Inferior parietal cortex (tissue), 1 donor: ENCODE results near the gene TXLNG.

ENCODE experiments used
- DNase-seq: peaks from one replicate; pipeline ENCODE4 v3.0.0-alpha.2; 2016; ENCODE audit errors: extremely low spot score

The TXLNG gene

DNA sequence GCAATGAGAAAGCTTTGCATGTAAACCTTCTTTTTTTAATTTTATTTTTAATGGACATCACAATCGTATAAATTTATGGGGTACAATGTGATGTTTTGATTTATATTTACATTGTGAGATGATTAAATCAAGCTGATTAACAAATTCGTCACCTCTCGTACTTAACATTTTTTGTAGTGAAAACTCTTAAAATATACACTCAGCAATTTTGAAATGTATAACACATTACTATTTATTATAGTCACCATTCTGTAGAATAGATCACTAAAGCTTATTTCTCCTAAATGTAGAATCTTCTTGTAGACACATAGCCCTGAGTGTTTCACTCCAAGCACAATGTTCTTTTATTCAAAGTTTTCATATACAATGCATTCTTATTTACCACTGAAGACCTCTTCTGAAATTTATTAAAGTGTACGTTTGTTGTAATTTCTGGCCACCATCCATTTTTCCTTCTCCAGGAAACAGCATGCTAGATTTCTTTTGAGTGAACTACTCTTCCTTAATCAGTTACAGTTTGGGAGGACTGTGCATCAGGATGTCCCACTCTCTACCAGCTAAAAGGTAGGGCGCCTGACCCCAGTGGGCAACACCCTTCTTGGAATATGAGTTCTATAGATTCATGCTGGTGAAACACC is 88.3 kb downstream of the TXLNG start:
- no peak for DNase-seq

DNA sequence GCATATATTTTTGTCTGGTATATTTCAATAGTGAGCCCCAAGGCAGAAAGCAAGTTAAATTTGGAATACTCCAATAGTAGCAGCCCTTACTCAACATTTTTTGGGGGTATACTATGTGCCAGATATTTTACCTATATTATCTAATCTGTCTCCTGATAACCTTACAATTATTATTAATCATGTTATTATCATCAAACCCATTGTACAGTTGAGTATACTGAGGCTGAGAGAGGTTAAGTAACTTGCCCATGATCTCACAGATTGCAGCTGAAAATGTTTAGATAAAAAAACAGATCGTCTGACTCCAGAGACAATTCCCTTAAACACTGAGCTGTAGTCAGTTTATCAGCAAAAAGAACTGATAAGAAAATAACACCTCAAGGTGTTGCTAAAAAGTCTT is 90.4 kb downstream of the TXLNG start:
- DNase-seq: no peak

DNA sequence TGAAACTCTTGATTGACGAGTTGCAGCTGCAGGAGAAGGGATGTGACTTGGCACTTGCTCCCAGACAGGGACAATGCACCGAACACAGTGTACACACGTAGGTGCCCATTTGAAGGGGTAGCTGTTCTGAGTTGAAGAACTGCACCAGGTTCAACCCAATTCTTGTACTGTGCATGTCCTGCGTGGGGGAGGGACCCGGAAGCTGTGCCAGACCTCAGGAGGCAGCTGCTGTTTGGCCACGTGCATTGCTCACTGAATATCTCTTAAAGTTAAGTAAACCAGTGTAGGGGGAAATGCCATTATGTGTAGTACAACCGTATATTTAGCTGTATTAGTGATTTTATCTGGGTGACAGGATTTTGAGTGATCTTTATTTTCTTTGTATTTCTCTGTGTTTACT is 95.9 kb downstream of the TXLNG start:
- DNase-seq: peak; percentile 9

DNA sequence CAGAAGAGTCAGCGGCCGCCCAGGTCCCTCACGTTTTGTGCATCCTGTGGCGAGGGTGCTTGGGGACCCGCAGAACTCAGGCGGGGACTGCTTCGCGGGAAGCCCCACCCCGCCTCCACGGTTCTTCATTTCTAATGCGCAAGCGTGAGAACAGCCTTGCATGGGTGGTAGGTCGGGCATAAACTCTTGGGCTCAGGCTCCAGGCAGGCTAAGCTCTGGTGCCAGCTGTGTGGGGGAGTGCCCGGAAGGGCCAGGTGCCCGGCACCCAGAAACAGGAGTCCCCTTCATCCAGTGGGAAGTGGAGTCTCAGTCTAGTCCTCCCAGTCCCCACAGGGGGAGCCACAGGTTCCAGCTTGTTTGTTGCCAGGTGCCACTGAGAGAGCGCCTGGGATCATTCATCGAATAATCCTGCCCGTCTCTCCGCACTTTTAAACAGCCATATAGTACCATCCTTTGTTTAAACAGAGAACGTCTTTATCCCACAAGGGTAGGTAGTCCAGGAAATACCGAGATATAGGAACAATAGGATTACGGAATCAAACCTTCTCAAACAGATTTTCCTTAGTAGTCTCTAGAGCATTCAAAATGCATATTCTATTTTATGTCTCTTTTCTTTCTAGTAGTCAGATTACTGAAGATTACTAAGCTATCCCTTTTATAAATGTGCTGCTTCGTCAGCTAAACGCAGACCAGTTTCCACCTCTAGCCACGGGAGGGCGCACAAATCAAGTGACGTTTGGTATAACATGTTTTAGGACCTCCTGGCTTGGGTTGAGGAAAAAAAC is 96.6 kb downstream of the TXLNG start:
- DNase-seq: peak; percentile 75

DNA sequence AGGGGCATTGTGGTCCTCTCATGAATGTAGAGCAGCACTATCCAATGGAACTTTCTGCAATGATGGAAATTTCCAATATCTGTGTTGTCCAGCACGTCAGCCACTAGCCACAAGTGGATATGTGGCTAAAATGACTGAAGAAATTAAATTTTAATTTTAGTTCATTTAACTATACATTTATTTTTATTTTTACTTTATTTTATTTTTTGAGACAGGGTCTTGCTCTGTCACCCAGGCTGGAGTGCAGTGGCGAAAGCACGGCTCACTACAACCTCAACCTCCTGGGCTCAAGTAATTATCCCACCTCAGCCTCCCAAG is 97.2 kb downstream of the TXLNG start:
- DNase-seq: no peak

DNA sequence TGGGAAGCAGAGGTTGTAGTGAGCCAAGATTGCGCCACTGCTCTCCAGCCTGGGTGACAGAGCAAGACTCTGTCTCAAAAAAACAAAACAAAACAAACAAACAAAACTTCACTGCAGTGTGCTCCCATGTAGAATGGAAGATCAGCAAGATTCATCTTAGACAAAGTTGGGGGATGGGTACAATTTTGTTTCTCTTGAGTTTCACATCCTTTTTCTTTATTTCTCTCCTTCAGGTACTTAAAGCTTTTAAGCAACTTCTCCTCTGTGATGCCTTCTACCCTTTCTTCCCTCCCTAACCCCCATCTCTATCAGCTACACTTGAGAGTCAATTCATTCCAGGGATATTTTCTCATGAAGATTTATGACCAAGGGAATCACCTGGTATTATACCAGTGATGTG is 99.4 kb downstream of the TXLNG start:
- no peak for DNase-seq

DNA sequence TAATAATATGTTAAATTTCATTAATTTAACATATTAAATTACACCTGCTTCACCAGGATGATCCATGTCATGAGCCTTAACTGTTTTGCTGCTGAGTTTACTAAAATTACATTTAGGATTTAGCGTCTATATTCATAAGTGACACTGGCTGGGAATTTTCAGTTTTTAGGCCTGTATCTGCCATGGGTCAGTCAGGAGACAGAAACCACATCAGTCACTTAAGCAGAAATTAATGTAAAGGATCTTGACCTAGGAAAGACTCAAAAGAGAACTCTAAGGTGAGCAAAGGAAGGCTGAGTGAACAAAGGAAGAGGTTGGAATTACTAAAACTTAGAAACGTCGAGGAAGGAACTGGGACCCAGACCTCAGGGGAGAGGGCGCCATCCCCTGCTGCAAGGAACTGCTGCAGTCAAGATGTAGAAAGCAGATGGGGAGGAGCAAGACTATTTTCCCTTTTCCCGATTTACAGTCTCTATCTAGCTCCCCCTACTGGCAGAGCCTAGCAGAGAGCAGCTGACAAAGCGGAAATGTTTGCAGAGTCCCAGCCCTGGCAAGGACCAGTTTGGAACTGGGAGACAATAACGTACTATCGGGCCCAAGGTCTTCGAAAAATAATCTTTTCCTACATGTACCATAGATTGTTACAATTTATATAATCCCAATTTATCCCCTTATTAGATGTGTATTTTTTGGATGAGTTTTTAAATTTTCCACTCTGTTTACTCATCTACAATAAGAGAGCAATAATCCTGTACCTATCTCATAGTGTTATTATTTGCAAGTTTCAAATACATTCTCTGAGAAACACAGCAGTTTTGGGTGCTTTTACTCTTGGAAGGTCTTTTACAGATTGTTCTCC is 106.5 kb downstream of the TXLNG start:
- DNase-seq: peak; percentile 79
